IPS-11a (cell line): ENCODE results near the gene EPX.

ENCODE experiments used
- H3K4me3 ChIP-seq: one replicate; pipeline ENCODE4 v1.5.1; 2013; ENCODE audit warnings: low read depth, low read length, control low read depth

The EPX gene

DNA sequence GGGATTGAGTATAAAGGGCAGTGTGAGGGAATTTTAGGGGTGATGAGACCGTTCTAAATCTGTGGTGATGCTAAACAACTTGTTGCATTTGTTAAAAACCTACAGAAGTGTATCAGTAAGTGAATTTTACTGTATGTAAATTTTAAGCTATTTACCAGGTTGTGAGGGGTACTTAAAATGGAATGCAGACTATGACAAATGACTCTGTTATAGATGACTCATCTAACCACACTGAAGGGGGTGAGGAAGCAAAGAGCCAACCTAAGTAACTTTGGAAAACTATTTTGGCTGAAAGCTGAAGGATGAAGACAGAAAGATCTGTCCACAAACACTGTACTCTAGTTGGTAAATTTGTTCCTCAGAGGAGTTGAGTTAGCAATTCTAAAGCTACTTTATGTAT is 31.8 kb downstream of the EPX start:
- H3K4me3 ChIP-seq: no peak overlapping the region

- H3K4me3 ChIP-seq: no peak overlapping the region
Measured at GRCh38 chr17:58227733-58228132, 35.2 kb downstream of the EPX start.

DNA sequence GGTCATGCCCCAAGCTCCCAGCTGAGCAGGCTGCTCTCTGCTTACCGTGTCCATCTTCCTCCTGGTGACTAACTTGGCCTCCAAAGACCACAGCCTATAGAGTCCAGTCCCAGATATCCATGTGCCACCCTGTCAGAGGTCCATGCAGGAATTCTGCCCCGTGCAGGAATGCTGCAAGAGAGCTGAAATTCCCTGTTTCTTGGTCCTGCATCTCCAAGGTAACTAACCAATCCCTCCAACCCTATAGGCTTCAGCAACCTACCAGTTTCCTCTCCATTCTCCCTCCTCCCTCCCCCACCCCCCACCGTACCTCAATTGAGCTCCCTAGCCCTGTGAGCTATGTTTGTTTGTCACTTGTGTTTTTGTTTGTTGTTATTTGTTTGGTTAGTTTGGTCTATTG is 36.2 kb downstream of the EPX start:
- H3K4me3 ChIP-seq: no peak overlapping the region

DNA sequence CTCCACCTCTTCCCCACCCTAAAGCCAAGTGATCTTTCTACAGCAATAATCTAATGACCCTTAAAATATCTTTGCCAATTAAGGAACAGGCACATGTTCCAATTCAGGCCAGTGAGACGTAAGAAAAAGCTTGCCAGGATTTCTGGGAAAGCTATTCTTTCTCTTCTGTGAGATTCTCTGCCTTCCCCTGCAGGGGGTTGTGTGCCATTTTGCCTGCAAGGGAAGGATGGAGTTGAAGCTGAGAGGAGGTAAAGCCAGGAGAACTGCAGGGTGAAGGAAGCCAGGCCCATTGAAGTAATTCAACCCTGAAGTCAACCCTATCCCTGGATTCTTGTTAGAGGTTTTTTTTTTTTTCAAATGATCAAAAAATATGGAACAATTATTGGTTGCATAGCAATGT is 36.9 kb downstream of the EPX start:
- H3K4me3 ChIP-seq: no peak overlapping the region

- no peak overlapping the region for H3K4me3 ChIP-seq
Measured at GRCh38 chr17:58229881-58230280, 37.4 kb downstream of the EPX start.

DNA sequence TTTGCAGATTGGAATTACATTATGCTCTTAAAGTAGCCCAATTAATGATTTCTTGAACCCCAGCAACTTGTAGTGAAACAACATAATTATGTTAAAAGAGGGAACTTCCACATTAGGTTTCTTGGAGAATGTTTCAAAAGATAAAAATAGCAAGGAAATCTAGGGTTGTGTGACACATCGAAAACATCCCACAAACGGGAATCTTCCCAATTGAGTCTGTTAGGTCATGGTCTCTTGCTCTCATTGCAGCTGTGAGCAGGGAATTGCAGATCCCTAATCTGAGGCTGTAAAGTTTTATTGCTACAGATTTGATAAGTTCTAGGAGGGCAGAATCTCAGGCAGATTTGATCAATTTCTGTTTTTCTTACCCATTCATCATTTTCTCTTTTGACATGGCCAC is 39.1 kb downstream of the EPX start:
- no peak overlapping the region for H3K4me3 ChIP-seq

DNA sequence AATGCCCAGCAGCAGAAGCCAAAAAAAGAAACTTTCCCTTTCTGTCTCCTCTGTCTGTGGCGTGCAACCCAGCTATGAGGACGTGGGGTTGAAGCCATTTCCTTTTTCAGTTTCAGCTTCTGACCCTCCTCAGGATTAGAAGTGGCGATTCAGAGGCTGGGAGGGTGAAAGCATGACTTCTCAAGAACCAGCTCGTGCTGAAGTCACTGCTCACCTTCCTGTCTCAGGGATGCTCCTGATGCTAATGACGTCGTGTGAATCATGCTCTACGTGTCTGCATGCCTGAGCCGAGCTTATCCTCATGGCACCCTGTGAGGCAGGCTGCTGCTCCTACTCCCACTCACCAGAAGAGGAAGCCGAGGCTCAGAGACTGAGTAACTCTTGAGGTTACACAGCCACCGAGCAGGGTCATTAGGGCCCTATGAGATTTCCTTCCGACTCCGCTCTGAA is 40.2 kb downstream of the EPX start:
- no peak overlapping the region for H3K4me3 ChIP-seq

DNA sequence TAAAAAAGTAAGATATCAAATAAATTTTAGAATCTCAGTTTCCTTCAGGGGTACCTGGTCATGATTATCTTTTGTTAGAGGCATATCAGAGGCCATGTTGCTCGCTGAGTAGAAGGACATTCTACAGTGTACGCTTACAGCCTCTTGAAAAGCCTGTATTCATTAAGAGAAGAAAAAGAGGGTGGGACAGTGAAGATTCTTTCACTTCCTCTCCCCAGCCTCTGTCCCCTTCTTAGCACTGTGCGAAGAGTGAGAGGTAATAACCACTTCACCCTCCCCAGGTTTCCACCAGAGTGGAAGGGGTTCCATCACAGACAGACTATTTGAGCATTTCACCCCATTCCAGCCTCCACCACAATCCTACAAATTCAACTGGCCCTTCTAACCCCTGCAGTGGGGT is 41.0 kb downstream of the EPX start:
- H3K4me3 ChIP-seq: no peak overlapping the region

DNA sequence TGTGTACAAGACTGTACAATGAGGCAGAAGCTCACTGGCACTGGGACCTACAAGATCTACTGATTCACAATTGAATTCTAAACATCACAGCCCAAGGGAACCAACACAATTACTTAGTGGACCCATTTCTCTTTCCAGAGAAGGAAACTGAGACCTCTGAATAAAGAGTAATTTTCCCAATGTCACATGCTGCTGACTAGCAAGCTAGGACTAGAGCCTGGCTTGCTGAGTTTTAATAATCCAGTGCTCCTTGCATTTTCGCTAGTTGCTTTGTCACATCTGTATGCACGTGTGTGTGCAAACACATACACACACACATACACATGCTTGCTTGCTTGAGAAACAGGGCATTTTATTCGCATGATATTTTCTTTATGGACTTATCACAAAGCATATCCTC is 42.0 kb downstream of the EPX start:
- H3K4me3 ChIP-seq: no peak overlapping the region

- no peak overlapping the region for H3K4me3 ChIP-seq
Measured at GRCh38 chr17:58235821-58236220, 43.3 kb downstream of the EPX start.

DNA sequence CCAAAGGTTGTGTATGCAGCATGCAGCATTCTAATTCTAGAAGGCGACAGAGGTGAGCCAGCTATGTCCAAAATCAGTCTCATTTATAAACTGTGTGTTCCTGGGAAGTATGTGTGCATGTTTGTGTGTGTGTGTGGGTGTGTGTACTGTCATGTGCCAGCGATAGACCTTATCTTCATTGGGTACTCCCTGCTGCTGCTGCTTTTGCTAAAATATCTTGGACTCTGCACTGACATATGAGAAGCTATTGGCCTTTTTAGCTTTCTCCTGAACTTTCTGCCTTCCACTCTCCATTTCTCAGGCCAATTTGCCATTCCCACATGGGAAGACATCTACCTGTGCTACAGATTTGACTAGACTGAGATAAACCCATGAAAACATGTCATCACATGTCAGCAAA is 43.9 kb downstream of the EPX start:
- H3K4me3 ChIP-seq: no peak overlapping the region

DNA sequence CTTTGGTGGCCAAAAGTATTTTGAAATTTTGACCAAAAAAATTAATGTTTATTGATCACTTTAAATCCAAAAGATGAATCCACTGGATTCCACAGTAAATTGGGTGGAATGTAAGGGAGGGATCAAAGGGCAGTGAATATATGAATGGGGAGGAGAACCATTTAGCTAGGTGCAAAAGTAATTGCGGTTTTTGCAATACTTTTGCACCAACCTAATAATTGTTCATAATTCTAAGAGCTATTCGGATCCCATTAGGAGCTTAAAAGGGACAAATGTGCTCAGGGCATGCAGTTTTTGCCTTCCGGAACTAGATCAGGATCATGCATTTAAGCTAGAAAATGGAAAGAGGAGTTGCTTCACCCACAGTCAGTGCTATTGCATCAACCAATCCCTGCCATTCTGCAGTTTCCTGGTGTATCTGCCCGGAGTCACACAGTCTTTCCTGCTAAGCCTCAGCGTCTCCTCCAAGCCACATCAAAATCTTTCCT is 45.7 kb downstream of the EPX start, which contains the start of gene LPO:
Gene LPO (plus strand): TSS at position 438 of the 488 bp plus-strand sequence. CDS start 4,396 bp downstream, outside the sequence.
- H3K4me3 ChIP-seq: no peak within 1 kb of the TSS

DNA sequence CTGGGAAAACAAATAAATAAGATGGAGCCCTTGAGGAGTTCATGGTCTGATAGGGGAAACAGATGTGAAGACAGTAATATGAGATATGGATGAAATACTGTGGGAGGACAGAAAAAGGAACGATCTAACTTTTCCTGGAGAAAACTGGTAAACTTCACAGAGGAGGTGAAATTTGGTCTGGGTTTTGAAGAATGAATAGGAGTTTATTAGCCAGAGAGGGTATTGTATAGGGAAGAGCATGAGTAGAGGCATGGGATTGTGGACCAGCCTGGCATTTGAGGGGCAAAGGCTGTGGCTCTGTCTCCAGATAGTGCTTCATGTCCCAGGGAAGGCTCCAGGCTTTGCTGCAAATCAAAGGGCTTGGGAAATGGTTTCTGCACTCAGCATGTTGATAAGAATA is 47.5 kb downstream of the EPX start:
- H3K4me3 ChIP-seq: no peak overlapping the region

- no peak overlapping the region for H3K4me3 ChIP-seq
Measured at GRCh38 chr17:58242171-58242784, 49.8 kb downstream of the EPX start.

DNA sequence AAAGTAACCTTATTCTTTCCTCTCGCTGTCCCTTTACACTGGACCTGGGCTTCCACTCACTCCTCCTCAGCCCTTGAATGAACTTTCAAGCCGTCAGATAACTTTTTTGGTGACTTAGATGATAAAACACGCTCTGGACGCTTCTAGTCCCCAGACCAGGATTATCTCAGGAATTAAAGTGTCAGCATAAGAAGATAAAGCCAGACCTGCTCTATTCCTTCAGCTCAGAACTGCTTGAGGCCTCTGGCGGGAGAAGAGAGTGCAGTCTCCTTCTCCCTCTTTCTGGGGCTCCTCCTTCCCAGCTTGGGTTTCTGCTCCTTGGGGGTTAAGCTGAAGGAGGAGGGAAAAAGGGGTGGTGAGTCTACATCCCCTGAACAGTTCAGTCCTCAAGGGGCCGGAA is 52.4 kb downstream of the EPX start:
- H3K4me3 ChIP-seq: no peak overlapping the region

DNA sequence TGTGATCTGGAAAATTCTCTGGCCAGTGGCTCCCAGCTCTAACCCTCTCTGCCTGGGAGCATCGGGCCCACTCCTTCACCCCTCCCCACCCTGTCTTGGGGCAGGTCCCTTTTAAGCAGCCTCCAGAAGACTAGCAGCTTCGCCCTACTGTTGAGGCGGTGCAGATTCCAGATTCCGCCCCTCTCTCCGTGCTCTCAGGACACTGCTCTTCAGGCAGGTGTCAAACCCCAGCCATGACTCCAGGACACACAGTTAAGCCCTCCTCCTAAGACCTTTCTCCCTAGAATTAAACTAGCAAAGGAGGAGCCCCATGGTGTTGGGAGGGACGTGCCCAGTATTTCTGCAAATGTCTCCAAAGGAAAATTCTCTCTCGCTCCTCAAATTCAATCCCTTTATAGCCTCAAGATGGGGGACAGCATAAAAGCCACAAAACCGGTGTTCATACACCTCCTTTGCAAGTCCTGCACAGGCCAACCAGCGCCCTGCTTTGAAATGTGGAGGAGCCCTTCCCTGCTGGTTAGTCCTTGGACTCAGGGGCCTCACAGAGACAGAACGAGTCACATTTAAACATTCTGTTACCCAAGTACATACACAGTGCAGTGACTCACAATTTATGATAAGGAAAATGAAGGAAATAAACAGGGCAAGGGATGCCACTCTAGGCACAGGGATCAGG is 53.0 kb downstream of the EPX start:
- H3K4me3 ChIP-seq: no peak overlapping the region

- no peak overlapping the region for H3K4me3 ChIP-seq
Measured at GRCh38 chr17:58246104-58246740, 53.7 kb downstream of the EPX start.

- no peak overlapping the region for H3K4me3 ChIP-seq
Measured at GRCh38 chr17:58246781-58247180, 54.3 kb downstream of the EPX start.

- H3K4me3 ChIP-seq: no peak overlapping the region
Measured at GRCh38 chr17:58247511-58248363, 55.2 kb downstream of the EPX start.

GRCh38 chr17:58248955-58249269 is 56.4 kb downstream of the EPX start:
- H3K4me3 ChIP-seq: no peak overlapping the region
